Endothelial cell of umbilical vein (primary cell): ENCODE results near the gene IFNA5. TPM values are rescaled to one million over a fixed set of nuclear protein-coding genes. Genes with fewer than 3 reads are reported as not detected.

Experiments used
- BruUV-seq: library from RNA; stranded (reverse); fragments of 400-500 nt; replicated peaks from 2 replicates; lab custom pipeline; 2021; lab: Mats Ljungman, UMichigan
- CTCF ChIA-PET: fragments of 300-600, 350-600 bp; sonication (Branson Sonifier 250); formaldehyde crosslinking; loops from one replicate; lab custom pipeline; 2021; ENCODE audit warnings: antibody characterized with exemption, inconsistent platforms; lab: Charles Lee
- POLR2A ChIA-PET: fragments of 300-600, 350-600 bp; sonication (Branson Sonifier 250); formaldehyde crosslinking; loops from one replicate; lab custom pipeline; 2021; ENCODE audit warnings: antibody characterized with exemption, inconsistent platforms; lab: Charles Lee
- DNase-seq: peaks from one replicate; pipeline ENCODE4 v3.0.0-alpha.2; 2011; ENCODE audit warnings: low read depth, low spot score
- FAIRE-seq: peaks from 2 replicates; lab custom pipeline; 2011; peaks lifted over from hg19 to GRCh38; lab: Jason Lieb, UNC
- H2AFZ ChIP-seq: 2 replicates; pipeline ENCODE4 v1.6.0; 2012; ENCODE audit warnings: low read depth, low read length, control low read depth, inconsistent platforms
- H3K27ac ChIP-seq: 2 replicates; pipeline ENCODE4 v1.5.1; 2011; ENCODE audit warnings: low read depth, mild to moderate bottlenecking, control low read depth, low read length, moderate library complexity; ENCODE audit not compliant: insufficient read depth
- H3K27me3 ChIP-seq, 2 experiments: 2 replicates each; pipeline versions ENCODE4 v1.6.0 to v1.6.1; 2011; ENCODE audit warnings: low read length in 2 of 2, mixed read lengths in 1 of 2; ENCODE audit not compliant: control insufficient read depth in 2 of 2, insufficient read depth in 2 of 2
- H3K36me3 ChIP-seq, 2 experiments: 2 replicates in 1 of 2; 3 replicates in 1 of 2; pipeline ENCODE4 v1.5.1; 2011; ENCODE audit warnings: low read length in 2 of 2, mild to moderate bottlenecking in 1 of 2, moderate library complexity in 1 of 2; ENCODE audit not compliant: control insufficient read depth in 2 of 2, insufficient read depth in 2 of 2; ENCODE audit errors: extremely low read depth in 1 of 2
- H3K4me1 ChIP-seq: 3 replicates; pipeline ENCODE4 v1.5.1; 2011; ENCODE audit warnings: mild to moderate bottlenecking, low read length; ENCODE audit not compliant: control insufficient read depth, insufficient read depth; ENCODE audit errors: extremely low read depth
- H3K4me2 ChIP-seq: 2 replicates; pipeline ENCODE4 v1.6.1; 2011; ENCODE audit warnings: low read length, control low read depth, mixed read lengths; ENCODE audit not compliant: insufficient read depth
- H3K4me3 ChIP-seq, 3 experiments: fragments of 200-600 bp in 1 of 3; sonication (generic), shearing (Covaris generic) in 1 of 3; replicated peaks in 1 of 3; 2 replicates each; pipeline ENCODE4 v1.5.1; 2011 to 2016; ENCODE audit warnings: control low read depth in 3 of 3, low read length in 3 of 3, mild to moderate bottlenecking in 2 of 3, inconsistent platforms in 1 of 3, low read depth in 1 of 3, moderate library complexity in 1 of 3; ENCODE audit not compliant: insufficient read depth in 1 of 3
- H3K79me2 ChIP-seq: 2 replicates; pipeline ENCODE4 v1.6.0; 2012; ENCODE audit warnings: low read length, inconsistent platforms; ENCODE audit not compliant: control insufficient read depth, insufficient read depth
- H3K9ac ChIP-seq: replicated peaks from 2 replicates; pipeline ENCODE3; 2011; ENCODE audit warnings: low read length, control low read depth; ENCODE audit not compliant: insufficient read depth; ENCODE audit errors: extremely low read depth
- H3K9me1 ChIP-seq: replicated peaks from 3 replicates; pipeline ENCODE4 v1.6.0; 2011; ENCODE audit warnings: mild to moderate bottlenecking, low read length; ENCODE audit not compliant: control insufficient read depth, insufficient read depth; ENCODE audit errors: extremely low read depth
- H3K9me3 ChIP-seq: replicated peaks from 2 replicates; pipeline ENCODE4 v1.5.1; 2012; ENCODE audit warnings: low read length, inconsistent platforms; ENCODE audit not compliant: control insufficient read depth, insufficient read depth
- H4K20me1 ChIP-seq: replicated peaks from 2 replicates; pipeline ENCODE3; 2011; ENCODE audit warnings: mild to moderate bottlenecking, low read length; ENCODE audit not compliant: control insufficient read depth, insufficient read depth; ENCODE audit errors: extremely low read depth
- CTCF ChIP-seq, 2 donors: IDR thresholded peaks; 1 replicate in 1 of 2; 2 replicates in 1 of 2; pipeline ENCODE4 v1.5.1; 2011; ENCODE audit warnings: low read length in 2 of 2, mild to moderate bottlenecking in 2 of 2, moderate library complexity in 2 of 2, control low read depth in 1 of 2, inconsistent platforms in 1 of 2, low read depth in 1 of 2; ENCODE audit not compliant: insufficient read depth in 1 of 2; ENCODE audit errors: extremely low read depth in 1 of 2
- EZH2 ChIP-seq: IDR thresholded peaks from 2 replicates; pipeline ENCODE4 v1.6.1; 2012; ENCODE audit warnings: borderline replicate concordance, low read depth, mild to moderate bottlenecking, moderate library complexity, low read length, inconsistent platforms; ENCODE audit not compliant: severe bottlenecking
- FOS ChIP-seq: IDR thresholded peaks from 2 replicates; pipeline ENCODE4 v1.6.1; 2011; ENCODE audit warnings: mild to moderate bottlenecking, low read length, moderate library complexity, borderline replicate concordance; ENCODE audit not compliant: insufficient read depth
- GATA2 ChIP-seq: IDR thresholded peaks from 2 replicates; pipeline ENCODE4 v1.7.0; 2011; ENCODE audit warnings: low read depth, mild to moderate bottlenecking, moderate library complexity, mixed read lengths, low read length; ENCODE audit not compliant: insufficient read length, insufficient read depth
- JUN ChIP-seq: IDR thresholded peaks from 2 replicates; pipeline ENCODE4 v1.6.1; 2011; ENCODE audit warnings: borderline replicate concordance, low read depth; ENCODE audit not compliant: insufficient read length, insufficient read depth
- MYC ChIP-seq: IDR thresholded peaks from one replicate; pipeline ENCODE4 v1.6.1; 2011; ENCODE audit warnings: mild to moderate bottlenecking, low read depth, low read length
- POLR2A ChIP-seq: IDR thresholded peaks from 2 replicates; pipeline ENCODE4 v1.6.1; 2012; ENCODE audit warnings: low read depth, mild to moderate bottlenecking, control low read depth, low read length
- POLR2AphosphoS5 ChIP-seq: IDR thresholded peaks from 2 replicates; pipeline ENCODE4 v1.6.1; 2012; ENCODE audit warnings: low read depth, mild to moderate bottlenecking, control low read depth, low read length, moderate library complexity; ENCODE audit not compliant: insufficient read depth
- dilution Hi-C: fragments of 300-500 bp; cut with MboI; formaldehyde crosslinking; loops from one replicate; pipeline ENCODE4 v1.15.0; 2019; ENCODE audit warnings: low sequenced_read_pairs; ENCODE audit not compliant: extremely low pct_ligation_motif_present
- intact Hi-C: fragments of 100-400 bp; cut with micrococcal nuclease; formaldehyde crosslinking; loops from one replicate; pipeline ENCODE4 v1.10.0; 2022
- polyA plus RNA-seq, 4 experiments: library from polyadenylated mRNA; depleted of rRNA in 3 of 4; stranded (reverse) in 3 of 4; unstranded in 1 of 4; fragments of >200 nt; gene quantifications; 2 replicates each; pipeline versions ENCODE4 v1.2.1 to v1.2.3, GENCODE V29; 2011 to 2012; ENCODE audit warnings: missing spikeins in 1 of 4
- total RNA-seq: library from RNA; stranded (reverse); gene quantifications from 2 replicates; pipeline ENCODE4 v1.2.3, GENCODE V29; 2021
- TF ChIP-seq, protein P1 (sequence below): IDR thresholded peaks from 2 replicates; pipeline ENCODE4 v1.6.1; 2011; ENCODE audit not compliant: insufficient read depth, insufficient read length

Gene IFNA5
- total and polyA plus RNA-seq, 2 donors (not counting 3 experiments of a cell fraction or from before 2014, with no cell fraction given): not detected

DNA sequence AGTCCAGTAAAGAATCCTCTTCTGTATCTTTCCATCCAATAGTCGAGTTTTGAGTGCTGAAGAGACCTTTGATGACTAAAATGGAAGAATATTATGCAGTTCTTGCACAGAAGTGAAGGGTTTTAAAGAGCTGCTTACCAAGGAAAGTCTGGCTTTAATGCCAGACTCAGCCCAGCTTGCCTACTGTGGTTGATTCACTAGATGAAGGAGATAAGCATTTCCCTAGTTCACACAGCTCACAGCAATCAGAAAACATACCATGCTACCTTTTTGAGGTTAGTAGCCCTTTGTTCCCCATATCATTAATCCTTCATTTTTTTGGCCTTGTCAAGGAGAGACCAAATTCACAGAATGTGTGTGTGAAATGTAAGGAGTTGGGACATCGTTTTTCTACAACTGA, 15.3 kb downstream of the IFNA5 start:
- Histone ChIP-seq H3K9me3 (no peaks in the 10 kb centered on the region), H3K27ac (no peak overlapping the region), H3K4me3 (no peak overlapping the region), H3K27me3 (peaks cover 6 to 34% of the 10 kb centered on the region in 2 experiments), H3K36me3 (no peaks in the 10 kb centered on the region), H3K4me1 (no peaks in the 10 kb centered on the region), H3K4me2 (no peak overlapping the region), H4K20me1 (no peaks in the 10 kb centered on the region), H2AFZ (no peak overlapping the region), H3K79me2 (no peaks in the 10 kb centered on the region), H3K9me1 (no peaks in the 10 kb centered on the region), H3K9ac (no peak overlapping the region)
- DNase-seq (no peak), FAIRE-seq (no peak)
- BruUV-seq: no TSS peak
- ChIA-PET POLR2A (no interaction called here), CTCF (interaction anchor here (1.4 to 1.5 kb wide), 2 partner anchors 14 to 145 kb away, joined by 3 to 4 read pairs; no protein-coding TSS in a partner anchor)
- dilution Hi-C loops (no loop called here), intact Hi-C loops (no loop called here)
- no peak for TF ChIP-seq POLR2AphosphoS5
- TF ChIP-seq EZH2: no peak
- TF ChIP-seq CTCF (IDR thresholded peaks at IDR 0.05; ENCODE audit: extremely low read depth in 1 of 2, insufficient read depth in 1 of 2, low read depth in 1 of 2, low read length in 2 of 2): no peak
- no peak for TF ChIP-seq POLR2A
- TF ChIP-seq GATA2: no peak
- TF ChIP-seq, protein P1, sequence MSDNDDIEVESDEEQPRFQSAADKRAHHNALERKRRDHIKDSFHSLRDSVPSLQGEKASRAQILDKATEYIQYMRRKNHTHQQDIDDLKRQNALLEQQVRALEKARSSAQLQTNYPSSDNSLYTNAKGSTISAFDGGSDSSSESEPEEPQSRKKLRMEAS: no peak
- TF ChIP-seq FOS: no peak
- no peak for TF ChIP-seq MYC
- no peak for TF ChIP-seq JUN
